MV-4-11 (cell line): ENCODE data around the gene GRN.

Experiments
- DNase-seq: peaks from one replicate; lab custom pipeline; 2025; lab: John Stamatoyannopoulos, UW

GRN gene

DNA sequence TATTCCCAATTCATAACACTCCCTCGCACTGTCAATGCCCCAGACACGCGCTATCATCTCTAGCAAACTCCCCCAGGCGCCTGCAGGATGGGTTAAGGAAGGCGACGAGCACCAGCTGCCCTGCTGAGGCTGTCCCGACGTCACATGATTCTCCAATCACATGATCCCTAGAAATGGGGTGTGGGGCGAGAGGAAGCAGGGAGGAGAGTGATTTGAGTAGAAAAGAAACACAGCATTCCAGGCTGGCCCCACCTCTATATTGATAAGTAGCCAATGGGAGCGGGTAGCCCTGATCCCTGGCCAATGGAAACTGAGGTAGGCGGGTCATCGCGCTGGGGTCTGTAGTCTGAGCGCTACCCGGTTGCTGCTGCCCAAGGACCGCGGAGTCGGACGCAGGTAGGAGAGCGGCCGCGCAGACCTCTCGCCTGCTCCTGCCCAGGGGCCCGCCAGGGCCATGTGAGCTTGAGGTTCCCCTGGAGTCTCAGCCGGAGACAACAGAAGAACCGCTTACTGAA lies at the start of gene GRN:
GRN (plus strand) TSS at position 364 of the 515 bp plus-strand sequence. CDS start 3,863 bp downstream, outside the sequence.
- peak; percentile 98 for DNase-seq

DNA sequence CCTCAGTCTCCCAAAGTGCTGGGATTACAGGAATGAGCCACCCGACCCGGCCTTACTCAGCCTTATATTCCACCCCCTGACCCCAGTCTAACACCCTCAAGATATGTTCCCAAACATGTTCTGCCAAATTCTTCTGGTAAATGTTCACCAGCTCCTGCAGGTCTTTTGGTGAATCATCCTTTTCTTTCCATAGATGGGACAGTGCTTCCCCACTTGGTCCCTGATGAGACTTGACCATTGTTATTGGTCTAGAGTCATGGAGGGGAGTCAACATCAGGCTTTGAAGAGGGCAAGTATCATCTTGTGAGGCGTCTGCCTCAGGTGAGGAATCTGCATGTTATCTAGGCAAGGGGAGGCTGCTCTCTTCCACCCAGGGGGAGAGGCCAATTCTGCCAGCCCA lies 47.1 kb upstream of the GRN start:
- DNase-seq, result no peak

DNA sequence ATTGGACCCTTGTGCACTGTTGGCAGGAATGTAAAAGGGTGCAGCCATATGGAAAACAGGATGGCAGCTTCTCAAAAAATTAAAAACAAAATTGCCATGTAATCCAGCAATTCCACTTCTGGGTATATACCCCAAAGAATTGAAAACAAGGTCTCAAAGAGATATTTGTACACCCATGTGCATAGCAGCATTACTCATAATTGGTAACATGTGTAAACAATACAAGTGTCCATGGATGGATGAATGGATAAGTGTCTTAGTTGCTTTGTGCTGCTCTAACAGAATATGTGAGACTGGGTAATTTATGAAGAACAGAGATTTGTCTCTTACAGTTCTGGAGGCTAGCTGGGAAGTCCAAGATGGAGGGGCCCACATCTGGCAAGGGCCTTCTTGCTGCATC lies 40.5 kb upstream of the GRN start:
- no peak for DNase-seq

DNA sequence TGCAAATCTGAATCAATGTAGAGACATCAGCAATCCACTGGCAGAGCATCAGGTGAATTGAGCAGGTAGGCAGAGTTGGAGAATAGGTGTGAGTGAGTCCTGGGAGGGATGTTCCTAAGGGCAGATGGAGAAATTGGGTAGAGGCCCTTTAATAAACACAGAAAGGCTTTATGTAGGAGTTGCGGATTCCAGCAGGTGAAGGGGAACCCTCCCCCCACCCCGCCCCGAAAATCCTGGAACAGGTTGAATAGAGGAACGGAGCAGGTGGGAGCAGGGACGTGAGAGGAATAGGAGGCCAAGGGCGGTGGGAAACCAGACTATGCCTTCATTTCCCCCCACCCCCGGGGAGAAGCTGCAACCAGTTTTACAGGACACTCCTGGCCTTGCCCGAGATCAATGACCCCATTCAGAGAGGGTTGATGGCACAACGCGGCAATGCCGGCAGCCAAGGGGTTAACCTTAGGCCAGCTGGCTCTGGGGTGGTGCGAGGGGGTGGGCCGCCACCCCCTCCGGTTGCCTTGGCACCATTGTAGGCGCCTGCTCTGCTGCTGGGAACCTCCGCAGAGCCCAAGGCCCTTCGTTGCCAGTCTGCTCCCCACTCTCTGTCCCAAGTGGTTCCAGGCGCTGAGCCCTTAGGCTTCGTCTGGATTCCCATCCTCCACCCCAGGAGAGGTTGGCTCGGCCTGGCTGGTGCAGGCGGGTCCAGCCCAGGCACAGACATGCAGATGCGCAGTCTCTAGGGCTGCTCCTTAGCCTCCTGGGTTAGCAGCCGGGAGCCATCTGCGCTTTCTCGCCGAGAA lies 37.5 kb upstream of the GRN start:
- DNase-seq, result no peak

DNA sequence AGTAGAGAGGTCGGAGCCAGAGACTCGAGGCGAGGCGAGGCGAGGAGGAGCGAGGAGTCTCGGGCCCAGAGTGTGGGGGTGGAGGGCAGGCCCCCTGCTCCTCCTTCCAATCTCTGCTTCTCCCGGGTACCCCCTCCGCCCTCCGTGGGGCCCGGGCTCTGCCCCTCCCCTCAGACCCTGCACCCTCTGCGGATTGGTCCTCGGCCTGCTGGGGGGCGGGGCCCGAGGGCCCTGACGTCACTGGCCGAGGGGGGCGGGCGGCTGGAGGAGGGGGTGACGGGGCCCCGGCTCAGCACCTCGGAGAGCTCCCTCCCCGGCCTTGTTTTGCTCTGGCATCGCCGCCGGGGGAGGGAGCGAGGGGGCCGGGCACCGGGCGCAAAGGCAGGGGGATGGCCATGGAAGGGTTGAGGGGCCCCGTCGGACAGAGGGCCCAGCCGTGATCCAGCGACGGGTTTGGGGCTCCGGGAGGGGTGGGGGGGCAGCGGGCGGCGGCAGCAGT lies 36.7 kb upstream of the GRN start, which contains the start of gene RUNDC3A:
RUNDC3A (plus strand) TSS at position 282 of the 499 bp plus-strand sequence. CDS start 232 bp downstream, outside the sequence.
- peak; percentile 48 for DNase-seq

DNA sequence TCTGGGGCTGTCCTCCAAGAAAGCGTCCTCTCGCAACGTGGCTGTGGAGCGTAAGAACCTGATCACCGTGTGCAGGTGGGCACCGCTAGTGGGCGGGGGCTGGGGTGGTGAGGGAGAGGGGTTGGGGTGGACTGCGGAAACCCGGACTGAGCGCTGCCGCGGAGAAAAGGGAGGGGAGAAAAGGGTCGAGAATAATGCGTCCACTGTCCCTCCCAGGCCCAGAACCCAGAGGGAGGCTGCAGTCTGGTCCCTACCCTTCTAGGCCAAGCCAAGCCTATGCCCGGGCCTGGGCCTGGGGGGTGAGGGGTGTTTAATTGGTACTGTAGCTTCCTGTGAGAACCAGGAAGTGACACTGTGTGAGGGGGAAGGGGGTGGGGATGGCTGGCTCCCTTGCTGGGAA lies 36.2 kb upstream of the GRN start:
- DNase-seq, result no peak

DNA sequence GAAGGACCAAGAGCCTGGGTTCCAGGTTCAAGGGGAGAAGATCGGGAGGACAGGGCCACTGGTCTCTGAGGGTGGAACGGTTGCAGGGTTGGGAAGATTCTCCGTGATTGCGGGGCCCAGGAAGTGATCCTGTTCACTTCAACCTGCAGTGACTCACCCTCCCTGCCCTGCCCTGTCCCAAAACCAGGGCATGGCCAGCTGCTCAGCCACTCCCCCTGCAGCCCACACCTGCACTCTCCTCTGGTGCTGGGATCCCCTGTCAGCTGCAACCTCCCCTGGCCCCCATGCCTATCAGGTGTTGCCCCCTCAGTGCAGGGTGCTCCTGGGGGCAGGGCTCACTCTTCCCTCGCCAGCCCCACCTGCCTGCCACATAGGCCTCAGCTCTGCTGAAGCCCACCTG lies 35.6 kb upstream of the GRN start:
- DNase-seq, result no peak

DNA sequence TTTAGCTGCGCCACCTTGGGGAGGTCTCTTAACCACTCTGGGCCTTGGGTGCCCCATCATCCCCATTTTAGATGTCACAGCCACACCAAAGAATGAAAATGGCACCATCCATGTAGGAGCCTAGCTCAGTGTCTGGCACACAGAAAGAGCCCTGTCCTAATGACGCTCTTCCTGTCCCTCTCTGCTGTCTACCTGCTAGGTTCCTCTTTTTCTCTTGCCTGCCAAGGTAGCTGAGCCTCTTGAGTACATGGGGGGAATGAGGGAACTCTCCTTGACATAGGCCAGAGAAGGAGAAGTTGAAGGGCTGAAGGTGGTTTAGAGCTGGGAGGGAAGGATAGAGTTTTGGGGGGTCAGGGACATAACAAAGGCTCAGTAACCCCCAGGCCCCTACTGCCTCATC lies 34.9 kb upstream of the GRN start:
- no peak for DNase-seq

DNA sequence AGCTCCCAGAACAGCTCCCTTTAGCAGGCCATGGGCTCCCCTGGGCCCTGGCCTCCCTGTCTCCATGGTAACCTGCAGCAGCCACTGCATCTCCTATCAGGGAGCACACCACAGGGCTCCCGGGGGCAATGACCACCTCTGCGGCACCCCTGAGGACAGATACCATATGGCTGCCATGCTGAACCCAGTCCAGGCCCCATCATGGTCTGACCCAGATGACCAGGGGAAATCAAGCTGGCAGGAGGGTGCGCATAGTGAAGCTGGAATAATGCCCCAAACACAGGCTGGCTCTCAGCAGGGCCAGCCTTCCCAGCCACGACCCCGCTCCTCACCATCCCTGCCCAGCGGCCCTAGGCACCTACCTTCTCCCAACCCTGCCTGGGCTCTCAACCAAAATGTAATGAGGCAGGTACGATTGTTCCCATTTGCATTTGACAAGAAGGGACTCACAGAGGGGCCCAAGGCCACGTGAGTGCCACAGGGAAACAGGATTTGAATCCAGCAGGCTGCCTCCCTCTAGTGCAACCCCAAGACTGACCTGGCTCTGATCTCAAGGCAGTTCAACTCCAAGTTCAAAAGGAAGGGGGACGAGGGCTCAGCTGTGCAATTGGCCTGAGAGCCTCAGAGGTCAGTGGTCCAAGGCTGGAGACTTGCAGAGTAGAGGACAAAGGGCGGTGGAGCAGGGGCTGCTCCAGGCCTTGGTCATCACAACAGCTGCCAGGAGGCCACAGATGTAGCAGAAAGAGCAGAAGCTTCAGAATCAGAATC lies 34.3 kb upstream of the GRN start:
- DNase-seq, result no peak

DNA sequence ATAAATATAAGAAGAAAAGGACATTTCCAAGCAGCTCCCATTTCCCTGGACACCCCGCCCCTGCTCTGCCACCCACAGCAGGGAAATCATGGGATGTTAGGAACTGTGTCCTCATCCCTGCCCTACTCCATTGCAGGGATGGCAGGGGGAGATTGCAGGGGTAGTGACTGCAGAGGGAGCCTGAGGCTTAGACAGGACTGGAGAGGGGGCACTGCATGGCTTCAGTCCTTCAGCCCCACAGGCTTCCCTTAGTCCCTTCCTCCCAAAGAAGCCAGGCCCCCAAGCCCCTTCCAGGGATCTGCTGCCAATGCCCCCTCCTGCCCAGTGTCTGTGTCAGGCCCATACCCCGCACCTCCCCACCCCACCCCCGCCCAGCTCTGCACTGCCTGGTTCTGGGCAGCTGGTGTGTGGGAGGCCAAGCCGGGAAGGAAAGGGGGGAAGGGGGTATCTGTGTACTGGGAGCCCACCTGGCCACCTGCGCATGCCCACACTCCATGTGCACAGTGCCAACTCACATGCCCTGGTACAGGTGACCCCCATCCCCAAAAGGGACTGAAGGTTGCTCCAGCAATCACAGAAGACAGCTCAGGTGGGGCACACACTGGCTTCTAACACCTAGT lies 33.4 kb upstream of the GRN start:
- DNase-seq, result no peak

DNA sequence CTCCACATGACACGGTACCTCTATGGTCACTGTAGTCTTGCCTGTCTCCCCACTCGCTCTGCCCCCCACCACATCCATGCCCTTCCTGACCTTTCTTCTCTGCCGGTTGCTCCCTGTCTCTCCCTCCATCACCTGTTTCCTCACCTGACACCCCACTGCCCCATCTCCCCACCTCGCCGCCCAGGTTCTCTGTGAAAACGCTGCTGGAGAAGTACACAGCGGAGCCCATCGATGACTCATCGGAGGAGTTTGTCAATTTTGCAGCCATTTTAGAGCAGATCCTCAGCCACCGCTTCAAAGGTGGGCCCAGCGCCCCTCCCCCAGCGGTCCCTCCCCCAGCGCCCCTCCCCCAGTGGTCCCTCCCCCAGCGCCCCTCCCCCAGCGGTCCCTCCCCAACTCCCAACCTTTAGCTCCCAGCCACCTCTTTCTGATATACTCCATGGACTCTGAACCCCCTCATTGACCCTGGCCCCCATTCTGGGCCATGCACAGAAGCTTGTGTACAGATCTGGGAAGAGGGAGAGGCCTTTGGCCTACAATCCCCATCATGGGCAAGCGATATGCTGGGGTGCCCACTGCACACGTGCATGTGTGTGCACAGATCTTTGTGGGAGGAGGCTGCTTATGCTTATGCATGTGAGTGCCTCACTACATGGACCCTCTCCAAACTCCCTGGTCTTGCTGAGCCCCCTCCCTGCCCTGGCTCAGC lies 32.6 kb upstream of the GRN start:
- DNase-seq, result no peak

DNA sequence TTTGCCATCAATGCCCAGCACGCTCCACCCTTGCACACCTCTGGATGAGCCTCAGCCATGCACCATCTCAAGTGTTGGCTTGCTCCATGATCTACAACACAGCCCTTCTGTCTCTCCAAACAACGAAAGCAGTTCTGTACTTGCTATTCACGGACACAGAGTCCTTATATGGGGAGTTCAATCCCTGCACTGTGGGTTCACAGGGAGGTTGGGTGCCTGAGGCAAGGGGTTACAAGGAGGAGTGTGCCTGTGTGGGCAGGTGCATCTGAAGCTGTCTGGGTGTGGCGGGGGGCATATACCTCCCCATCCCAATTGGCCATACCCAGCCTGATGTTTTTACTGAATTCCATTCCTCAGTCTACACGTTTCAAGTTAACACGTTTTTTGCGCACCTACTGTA lies 31.1 kb upstream of the GRN start:
- no peak for DNase-seq

DNA sequence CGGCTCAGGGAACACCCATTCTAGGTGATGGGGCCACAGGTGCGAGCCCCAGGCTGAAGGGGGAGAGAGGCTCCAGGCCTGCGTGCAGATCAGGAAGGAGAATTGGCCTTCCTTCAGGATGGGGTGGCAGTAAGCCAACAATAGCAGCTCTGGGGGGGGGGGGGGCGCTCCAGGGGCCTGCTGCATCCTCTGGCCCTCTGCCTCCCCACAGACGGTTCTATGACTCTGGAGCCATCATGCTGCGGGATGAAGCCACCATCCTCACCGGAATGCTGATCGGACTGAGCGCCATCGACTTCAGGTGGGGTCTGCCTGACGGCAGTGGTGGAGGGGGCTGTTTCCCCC lies 30.6 kb upstream of the GRN start:
- DNase-seq, result no peak

DNA sequence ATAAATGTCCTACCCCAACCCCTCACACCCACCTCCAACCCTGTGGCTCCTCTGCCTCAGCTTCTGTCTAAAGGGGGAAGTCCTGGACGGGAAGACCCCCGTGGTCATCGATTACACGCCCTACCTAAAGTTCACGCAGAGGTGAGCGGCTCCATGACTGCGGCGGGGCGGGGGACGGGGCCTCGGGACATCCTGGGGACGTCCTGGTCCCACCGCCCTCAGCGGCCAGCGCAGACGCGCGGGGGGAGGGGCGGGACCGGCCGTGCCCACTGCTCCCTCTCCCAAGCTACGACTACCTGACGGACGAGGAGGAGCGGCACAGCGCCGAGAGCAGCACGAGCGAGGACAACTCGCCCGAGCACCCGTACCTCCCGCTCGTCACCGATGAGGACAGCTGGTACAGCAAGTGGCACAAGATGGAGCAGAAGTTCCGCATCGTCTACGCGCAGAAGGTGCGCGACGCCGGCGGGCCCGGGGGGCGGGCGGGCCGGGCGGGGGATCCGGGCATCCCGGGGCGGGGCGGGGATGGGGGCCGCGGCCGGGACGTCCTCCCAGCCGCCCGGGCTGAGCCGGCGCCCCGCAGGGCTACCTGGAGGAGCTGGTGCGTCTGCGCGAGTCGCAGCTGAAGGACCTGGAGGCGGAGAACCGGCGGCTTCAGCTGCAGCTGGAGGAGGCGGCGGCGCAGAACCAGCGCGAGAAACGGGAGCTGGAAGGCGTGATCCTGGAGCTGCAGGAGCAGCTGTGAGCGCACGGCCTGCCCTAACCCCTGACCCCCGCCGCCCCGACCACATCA lies 30.0 kb upstream of the GRN start:
- no peak for DNase-seq

DNA sequence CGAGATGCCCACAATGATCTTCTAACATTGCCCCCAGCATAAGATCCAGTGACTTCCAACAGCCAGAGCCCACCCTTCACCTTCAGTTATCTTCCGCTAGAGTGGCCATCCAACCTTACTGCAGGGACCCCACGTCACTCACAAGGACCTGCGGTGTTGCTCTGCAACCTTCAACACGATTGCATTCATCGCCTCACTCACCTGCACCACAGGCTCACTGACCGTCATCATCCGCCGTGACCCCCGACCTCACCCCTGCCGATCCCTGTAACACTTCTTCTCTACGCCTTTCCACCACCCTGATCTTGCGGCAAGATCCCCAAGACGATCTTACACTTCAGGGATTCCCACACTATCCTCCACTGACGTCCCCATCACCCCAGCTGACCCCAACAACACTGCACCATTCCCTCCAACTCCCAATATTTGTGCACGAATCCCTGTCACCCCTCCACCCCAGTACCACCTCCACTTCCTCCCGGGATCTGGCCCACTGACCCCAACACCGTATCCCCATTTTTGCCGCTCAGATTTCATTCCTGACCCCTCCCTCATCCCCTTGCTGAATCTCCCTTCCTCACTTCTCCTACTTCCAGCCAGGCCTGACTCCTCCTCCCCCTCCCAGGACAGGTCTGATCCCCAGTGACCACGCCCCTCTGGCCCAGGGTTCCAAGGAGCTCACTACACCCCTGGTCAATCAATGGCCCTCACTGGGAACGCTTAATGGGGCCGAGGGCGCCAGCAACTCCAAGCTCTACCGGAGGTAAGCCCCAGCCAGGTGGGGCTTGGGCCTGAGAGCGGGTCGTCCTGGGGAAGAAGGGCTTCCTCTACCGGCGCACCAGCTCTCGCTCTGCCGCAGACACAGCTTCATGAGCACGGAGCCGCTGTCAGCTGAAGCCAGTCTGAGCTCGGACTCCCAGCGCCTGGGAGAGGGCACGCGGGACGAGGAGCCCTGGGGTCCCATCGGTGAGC lies 29.1 kb upstream of the GRN start:
- DNase-seq, result no peak

DNA sequence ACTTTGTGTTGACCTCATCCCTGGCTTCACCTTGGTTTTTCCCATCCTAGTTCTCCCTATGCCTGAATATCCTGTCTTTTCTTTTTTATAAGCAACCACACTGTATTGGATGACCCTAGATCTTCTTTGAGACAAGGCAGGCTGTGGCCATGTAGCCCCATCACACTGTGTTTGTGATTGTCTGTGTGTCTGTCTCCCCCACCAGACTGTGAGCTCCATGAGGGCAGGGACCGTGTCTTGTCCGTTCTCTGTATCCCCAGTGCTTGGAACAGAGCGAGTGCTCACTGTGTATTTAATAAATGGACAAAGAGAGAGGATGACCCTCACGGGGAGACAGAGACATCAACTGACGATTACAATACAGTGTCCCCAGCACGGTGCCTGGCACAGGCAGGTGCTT lies 27.6 kb upstream of the GRN start:
- no peak for DNase-seq

DNA sequence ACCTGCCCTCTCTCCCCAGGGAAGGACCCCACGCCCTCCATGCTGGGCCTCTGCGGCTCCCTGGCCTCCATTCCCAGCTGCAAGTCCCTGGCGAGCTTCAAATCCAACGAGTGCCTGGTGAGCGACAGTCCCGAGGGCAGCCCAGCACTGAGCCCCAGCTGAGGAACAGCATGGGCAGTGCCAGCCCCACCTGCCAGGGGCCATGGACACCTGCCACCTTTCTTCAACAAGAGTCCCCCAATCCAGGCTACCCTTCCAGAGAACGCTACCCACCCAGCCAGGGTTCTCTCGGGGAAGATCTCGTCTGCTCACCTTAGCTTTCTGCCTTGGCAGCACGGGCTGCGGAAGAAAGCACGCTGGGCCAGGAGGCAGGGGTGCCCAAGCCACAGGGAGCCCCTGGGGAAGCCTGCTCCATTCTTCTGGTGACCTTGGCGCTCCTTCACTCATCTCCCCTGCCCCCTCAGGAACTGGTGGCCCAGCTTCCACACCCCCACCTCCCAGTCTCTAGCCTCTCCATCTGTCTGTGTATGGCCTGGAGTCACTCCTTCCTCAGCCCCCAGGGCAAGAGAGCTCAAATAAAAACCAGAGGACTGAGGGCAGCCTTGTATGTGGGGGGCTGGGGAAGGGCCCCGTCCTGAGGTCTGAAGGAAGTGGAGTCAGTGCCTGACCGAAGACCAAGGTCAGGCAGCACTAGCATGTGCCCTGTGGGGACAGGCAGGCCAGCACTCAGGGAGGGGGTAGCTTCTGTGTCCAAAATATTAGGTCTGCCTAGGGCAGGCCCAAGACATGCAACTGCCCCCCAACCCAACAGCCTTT lies 26.8 kb upstream of the GRN start:
- DNase-seq, result no peak

DNA sequence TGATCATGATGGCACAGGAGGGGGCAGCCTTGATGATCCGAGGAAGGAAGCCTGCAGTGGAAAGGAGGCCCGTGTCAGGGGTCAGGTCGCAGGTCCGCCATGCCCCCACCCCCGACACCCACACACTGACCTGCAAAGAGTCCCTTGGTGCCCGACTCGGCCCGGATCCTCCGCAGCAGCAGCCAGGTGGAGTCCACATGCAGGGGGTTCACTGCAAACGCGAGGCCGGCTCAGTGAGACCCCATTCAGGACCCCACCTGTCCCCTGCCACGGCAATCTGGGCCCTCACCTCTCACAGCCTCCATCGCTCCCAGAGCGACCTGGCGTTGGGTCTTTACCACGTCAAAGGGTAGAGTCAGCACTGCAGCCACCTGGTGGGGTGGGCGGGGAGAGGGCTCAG lies 25.0 kb upstream of the GRN start:
- DNase-seq, result no peak
